ENCODE data around the gene APOE. TPM values are rescaled to one million over a fixed set of nuclear protein-coding genes. Genes with fewer than 3 reads are reported as not detected.

APOE gene
- total and polyA plus RNA-seq, 2 of the 13 experiments (the other 11 are each of a cell fraction or from before 2014, with no cell fraction given): 1,328 to 1,470 TPM

GRCh38 chr19:44890366-44891015 lies 15.1 kb upstream of the APOE start (continued):
- TF ChIP-seq REST (IDR thresholded peaks at IDR 0.05; ENCODE audit: borderline replicate concordance in 1 of 2, low read depth in 1 of 2, low read length in 2 of 2) (no peak), BHLHE40 (IDR thresholded peaks at IDR 0.05; ENCODE audit: low read length) (no peak), ZNF678 (CRISPR knock-in tag; IDR thresholded peaks at IDR 0.05) (no peak), ZNF589 (CRISPR knock-in tag; conservative IDR thresholded peaks at IDR 0.05) (no peak), ATF2 (CRISPR knock-in tag; IDR thresholded peaks at IDR 0.05) (peak; percentile 59), ZBTB14 (CRISPR knock-in tag; IDR thresholded peaks at IDR 0.05) (no peak), ZNF124 (CRISPR knock-in tag; IDR thresholded peaks at IDR 0.05) (no peak), ZNF292 (CRISPR knock-in tag; IDR thresholded peaks at IDR 0.05; ENCODE audit: borderline replicate concordance, low read depth) (no peak), ARHGAP35 (CRISPR knock-in tag; IDR thresholded peaks at IDR 0.05; ENCODE audit: borderline replicate concordance) (no peak), YEATS2 (CRISPR knock-in tag; IDR thresholded peaks at IDR 0.05; ENCODE audit: borderline replicate concordance) (peak; percentile 94; the same call in 1 of the 2 replicates), ESRRA (CRISPR knock-in tag; IDR thresholded peaks at IDR 0.05; ENCODE audit: low read depth) (peak; percentile 56; the same call in 1 of the 2 replicates), ZNF121 (CRISPR knock-in tag; IDR thresholded peaks at IDR 0.05) (no peak), MNT (IDR thresholded peaks at IDR 0.05) (peak; percentile 36), ELF1 (CRISPR knock-in tag; IDR thresholded peaks at IDR 0.05) (peak; percentile 98), ZNF441 (CRISPR knock-in tag; IDR thresholded peaks at IDR 0.05; ENCODE audit: borderline replicate concordance) (peak; percentile 42; the same call in 1 of the 2 replicates)
- TF ChIP-seq, protein P1, sequence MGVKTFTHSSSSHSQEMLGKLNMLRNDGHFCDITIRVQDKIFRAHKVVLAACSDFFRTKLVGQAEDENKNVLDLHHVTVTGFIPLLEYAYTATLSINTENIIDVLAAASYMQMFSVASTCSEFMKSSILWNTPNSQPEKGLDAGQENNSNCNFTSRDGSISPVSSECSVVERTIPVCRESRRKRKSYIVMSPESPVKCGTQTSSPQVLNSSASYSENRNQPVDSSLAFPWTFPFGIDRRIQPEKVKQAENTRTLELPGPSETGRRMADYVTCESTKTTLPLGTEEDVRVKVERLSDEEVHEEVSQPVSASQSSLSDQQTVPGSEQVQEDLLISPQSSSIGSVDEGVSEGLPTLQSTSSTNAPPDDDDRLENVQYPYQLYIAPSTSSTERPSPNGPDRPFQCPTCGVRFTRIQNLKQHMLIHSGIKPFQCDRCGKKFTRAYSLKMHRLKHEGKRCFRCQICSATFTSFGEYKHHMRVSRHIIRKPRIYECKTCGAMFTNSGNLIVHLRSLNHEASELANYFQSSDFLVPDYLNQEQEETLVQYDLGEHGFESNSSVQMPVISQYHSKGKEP (CRISPR knock-in tag; IDR thresholded peaks at IDR 0.05): no peak
- TF ChIP-seq, protein P2, sequence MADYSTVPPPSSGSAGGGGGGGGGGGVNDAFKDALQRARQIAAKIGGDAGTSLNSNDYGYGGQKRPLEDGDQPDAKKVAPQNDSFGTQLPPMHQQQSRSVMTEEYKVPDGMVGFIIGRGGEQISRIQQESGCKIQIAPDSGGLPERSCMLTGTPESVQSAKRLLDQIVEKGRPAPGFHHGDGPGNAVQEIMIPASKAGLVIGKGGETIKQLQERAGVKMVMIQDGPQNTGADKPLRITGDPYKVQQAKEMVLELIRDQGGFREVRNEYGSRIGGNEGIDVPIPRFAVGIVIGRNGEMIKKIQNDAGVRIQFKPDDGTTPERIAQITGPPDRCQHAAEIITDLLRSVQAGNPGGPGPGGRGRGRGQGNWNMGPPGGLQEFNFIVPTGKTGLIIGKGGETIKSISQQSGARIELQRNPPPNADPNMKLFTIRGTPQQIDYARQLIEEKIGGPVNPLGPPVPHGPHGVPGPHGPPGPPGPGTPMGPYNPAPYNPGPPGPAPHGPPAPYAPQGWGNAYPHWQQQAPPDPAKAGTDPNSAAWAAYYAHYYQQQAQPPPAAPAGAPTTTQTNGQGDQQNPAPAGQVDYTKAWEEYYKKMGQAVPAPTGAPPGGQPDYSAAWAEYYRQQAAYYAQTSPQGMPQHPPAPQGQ (CRISPR knock-in tag; IDR thresholded peaks at IDR 0.05; ENCODE audit: borderline replicate concordance): no peak

All from HepG2 (cell line).